ENCODE results near the gene C17orf58. TPM values are rescaled to one million over a fixed set of nuclear protein-coding genes. Genes with fewer than 3 reads are reported as not detected.

Gene C17orf58
- total RNA-seq, 1 donor from 2014 or later, result 43.9 TPM

DNA sequence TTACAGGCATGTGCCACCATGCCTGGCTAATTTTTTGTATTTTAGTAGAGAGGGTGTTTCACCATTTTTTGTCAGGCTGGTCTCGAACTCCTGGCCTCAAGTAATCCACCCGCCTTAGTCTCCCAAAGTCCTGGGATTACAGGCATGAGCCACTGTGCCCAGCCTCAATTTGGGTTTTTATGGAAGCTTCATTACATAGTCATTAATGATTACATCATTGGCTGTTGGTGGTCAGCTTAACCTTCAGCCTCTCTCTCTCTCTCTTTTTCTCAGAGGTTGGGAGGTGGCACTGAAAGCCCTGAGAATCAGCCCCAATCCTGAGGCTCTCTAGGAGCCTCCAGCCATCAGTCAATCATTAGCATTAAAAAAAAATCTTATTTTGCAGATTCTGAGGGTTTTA is 45.3 kb downstream of the C17orf58 start:
- DNase-seq (ENCODE audit: low spot score), result no peak
- Histone ChIP-seq H3F3A (ENCODE audit: low read depth) (no peaks in the 10 kb centered on the region), H3K79me2 (ENCODE audit: low read depth) (no peaks in the 10 kb centered on the region), H3K9ac (no peak overlapping the region), H3K4me2 (no peak overlapping the region), H3K36me3 (peaks cover 20% of the 10 kb centered on the region), H3K27me3 (no peaks in the 10 kb centered on the region), H3K4me3 (no peak overlapping the region), H3K27ac (no peak overlapping the region), H2AFZ (replicated peaks) (no peak overlapping the region), H4K20me1 (ENCODE audit: low read depth) (no peaks in the 10 kb centered on the region), H3K4me1 (no peaks in the 10 kb centered on the region), H3K9me3 (ENCODE audit: low read depth) (no peaks in the 10 kb centered on the region)
- Mint-ChIP-seq H3K4me1 (no peaks in the 10 kb centered on the region), H3K27ac (no peak overlapping the region), H3K36me3 (peaks cover 31% of the 10 kb centered on the region), H3K4me3 (no peak overlapping the region), H3K27me3 (ENCODE audit: insufficient read depth, low read depth) (no peaks in the 10 kb centered on the region), H3K9me3 (no peaks in the 10 kb centered on the region)
- TF ChIP-seq, protein P1, sequence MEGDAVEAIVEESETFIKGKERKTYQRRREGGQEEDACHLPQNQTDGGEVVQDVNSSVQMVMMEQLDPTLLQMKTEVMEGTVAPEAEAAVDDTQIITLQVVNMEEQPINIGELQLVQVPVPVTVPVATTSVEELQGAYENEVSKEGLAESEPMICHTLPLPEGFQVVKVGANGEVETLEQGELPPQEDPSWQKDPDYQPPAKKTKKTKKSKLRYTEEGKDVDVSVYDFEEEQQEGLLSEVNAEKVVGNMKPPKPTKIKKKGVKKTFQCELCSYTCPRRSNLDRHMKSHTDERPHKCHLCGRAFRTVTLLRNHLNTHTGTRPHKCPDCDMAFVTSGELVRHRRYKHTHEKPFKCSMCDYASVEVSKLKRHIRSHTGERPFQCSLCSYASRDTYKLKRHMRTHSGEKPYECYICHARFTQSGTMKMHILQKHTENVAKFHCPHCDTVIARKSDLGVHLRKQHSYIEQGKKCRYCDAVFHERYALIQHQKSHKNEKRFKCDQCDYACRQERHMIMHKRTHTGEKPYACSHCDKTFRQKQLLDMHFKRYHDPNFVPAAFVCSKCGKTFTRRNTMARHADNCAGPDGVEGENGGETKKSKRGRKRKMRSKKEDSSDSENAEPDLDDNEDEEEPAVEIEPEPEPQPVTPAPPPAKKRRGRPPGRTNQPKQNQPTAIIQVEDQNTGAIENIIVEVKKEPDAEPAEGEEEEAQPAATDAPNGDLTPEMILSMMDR (IDR thresholded peaks at IDR 0.05), result no peak
- TF ChIP-seq EZH2phosphoT487 (IDR thresholded peaks at IDR 0.05) (no peak), EZH2 (IDR thresholded peaks at IDR 0.05) (no peak)

DNA sequence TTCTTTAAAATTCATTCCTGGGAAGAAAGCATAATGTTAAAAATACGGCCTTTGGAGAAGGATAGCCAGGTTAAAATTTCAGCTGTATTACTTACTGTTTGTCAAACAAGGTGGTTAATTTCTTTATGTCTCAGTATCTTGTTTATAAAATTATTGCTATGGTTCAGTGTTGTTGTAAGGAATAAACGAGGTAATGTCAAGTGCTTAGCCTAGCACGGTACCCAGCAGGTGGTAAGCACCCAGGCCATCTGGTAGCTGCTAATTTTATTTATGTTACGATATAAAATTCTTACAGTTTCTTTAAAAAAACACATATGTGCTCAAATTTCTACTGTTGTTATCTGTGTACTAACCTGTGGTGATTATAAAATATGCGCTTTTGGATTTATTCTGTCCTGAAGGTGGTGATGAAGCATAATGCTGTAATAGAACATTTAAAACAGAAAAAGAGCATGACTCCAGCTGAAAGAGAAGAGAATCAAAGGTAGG is 48.9 kb downstream of the C17orf58 start:
- TF ChIP-seq EZH2phosphoT487 (IDR thresholded peaks at IDR 0.05) (no peak), EZH2 (IDR thresholded peaks at IDR 0.05) (no peak)
- TF ChIP-seq, protein P1 (IDR thresholded peaks at IDR 0.05), result no peak
- Histone ChIP-seq H3K36me3 (peaks cover 33% of the 10 kb centered on the region), H3K27me3 (no peaks in the 10 kb centered on the region), H3K79me2 (ENCODE audit: low read depth) (no peaks in the 10 kb centered on the region), H3F3A (ENCODE audit: low read depth) (no peaks in the 10 kb centered on the region), H3K9me3 (ENCODE audit: low read depth) (no peaks in the 10 kb centered on the region), H3K4me2 (no peak overlapping the region), H2AFZ (replicated peaks) (no peak overlapping the region), H3K4me1 (no peaks in the 10 kb centered on the region), H3K27ac (no peak overlapping the region), H3K9ac (no peak overlapping the region), H3K4me3 (no peak overlapping the region), H4K20me1 (ENCODE audit: low read depth) (no peaks in the 10 kb centered on the region)
- Mint-ChIP-seq H3K27me3 (ENCODE audit: insufficient read depth, low read depth) (no peaks in the 10 kb centered on the region), H3K27ac (no peak overlapping the region), H3K4me1 (no peaks in the 10 kb centered on the region), H3K9me3 (no peaks in the 10 kb centered on the region), H3K36me3 (peaks cover 32% of the 10 kb centered on the region), H3K4me3 (no peak overlapping the region)
- DNase-seq (ENCODE audit: low spot score), result no peak

DNA sequence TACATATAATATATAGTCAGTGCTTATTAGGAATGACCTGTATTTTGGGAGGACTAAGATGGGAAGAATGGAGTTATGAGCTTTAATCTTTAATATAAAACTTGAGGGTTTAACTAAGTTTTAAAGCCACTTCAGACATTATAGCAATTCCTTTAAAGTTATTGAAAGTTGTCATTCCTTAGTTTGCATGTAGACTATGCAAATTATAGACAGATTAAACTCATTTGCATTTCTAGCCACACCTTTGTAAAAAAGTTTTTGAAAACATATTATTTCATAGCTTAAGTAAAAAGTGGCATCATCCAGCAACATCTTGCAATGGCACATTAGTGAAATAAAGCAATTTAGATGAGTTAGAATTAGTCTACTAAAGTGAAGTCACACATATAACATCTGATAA is 49.8 kb downstream of the C17orf58 start:
- H3K27me3 Mint-ChIP-seq (ENCODE audit: insufficient read depth, low read depth), result no peaks in the 10 kb centered on the region
- H3K36me3 Mint-ChIP-seq, result peaks cover 37% of the 10 kb centered on the region

More for the DNA sequence above, 49.8 kb downstream of the C17orf58 start:
- no peak overlapping the region for H3K4me3 ChIP-seq
- no peaks in the 10 kb centered on the region for H3K27me3 ChIP-seq
- no peak overlapping the region for H3K4me2 ChIP-seq
- no peaks in the 10 kb centered on the region for H3K9me3 ChIP-seq (ENCODE audit: low read depth)
- H3K9ac ChIP-seq, result no peak overlapping the region
- no peak overlapping the region for H3K27ac Mint-ChIP-seq
- no peaks in the 10 kb centered on the region for H3K79me2 ChIP-seq (ENCODE audit: low read depth)
- H4K20me1 ChIP-seq (ENCODE audit: low read depth), result no peaks in the 10 kb centered on the region
- H3K4me1 Mint-ChIP-seq, result no peaks in the 10 kb centered on the region
- no peaks in the 10 kb centered on the region for H3K4me1 ChIP-seq
- TF ChIP-seq, protein P1 (IDR thresholded peaks at IDR 0.05), result no peak
- no peak for TF ChIP-seq EZH2phosphoT487 (IDR thresholded peaks at IDR 0.05)
- TF ChIP-seq EZH2 (IDR thresholded peaks at IDR 0.05), result no peak
- no peak overlapping the region for H2AFZ ChIP-seq (replicated peaks)
- H3K27ac ChIP-seq, result no peak overlapping the region
- peaks cover 37% of the 10 kb centered on the region for H3K36me3 ChIP-seq
- no peak for DNase-seq (ENCODE audit: low spot score)
- H3K4me3 Mint-ChIP-seq, result no peak overlapping the region
- no peaks in the 10 kb centered on the region for H3F3A ChIP-seq (ENCODE audit: low read depth)
- H3K9me3 Mint-ChIP-seq, result no peaks in the 10 kb centered on the region
